Measurements from ENCODE around the gene FBP2. TPM values are rescaled to one million over a fixed set of nuclear protein-coding genes. Genes with fewer than 3 reads are reported as not detected.

Gene FBP2
- total and polyA plus RNA-seq, 4 experiments from 2014 or later = not detected

DNA sequence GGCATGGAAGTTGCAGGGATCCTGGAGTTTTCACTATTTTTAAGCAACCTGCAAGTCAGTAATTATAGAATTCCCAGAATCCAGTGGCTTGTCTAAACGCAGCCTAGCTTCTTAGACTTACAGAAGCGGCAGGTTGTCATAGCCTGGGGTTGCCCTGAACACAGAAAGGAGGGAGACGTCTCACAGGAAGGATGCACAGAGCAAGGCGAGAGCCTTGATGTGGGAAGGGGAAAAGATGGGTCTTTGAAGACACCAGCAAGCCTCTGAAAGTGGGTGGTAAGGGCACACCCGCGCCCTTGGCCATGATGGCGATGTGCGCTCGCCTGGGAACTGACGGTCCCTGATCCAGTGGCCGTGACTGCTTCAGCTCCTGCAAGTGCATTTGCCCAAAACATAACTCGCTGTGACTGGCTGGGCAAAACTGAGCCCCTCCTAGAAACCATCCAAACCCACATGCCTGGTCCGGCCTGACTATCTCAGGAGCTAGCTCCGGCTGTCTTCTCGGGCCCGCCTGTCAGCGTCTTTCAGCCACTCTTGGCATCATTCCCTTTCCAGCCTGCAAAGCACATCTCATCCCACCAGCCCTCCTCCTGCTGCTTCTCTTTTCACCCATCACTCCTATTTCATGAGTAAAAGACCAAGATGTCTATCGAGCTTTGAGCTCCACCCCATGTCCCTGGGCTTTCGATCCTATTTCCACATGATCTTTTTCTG is 28.6 kb upstream of the FBP2 start:
- ChIA-PET CTCF (ENCODE audit: partially characterized antibody) (no interaction called here), POLR2A (ENCODE audit: partially characterized antibody) (no interaction called here)
- peak overlapping the region in 1 of 7 donors; percentile 53 for H3K27ac Mint-ChIP-seq
- no peaks in the 10 kb centered on the region for H3K27me3 ChIP-seq (ENCODE audit: insufficient read depth, low read length)
- no peaks in the 10 kb centered on the region for H3K36me3 Mint-ChIP-seq
- peaks cover 4 to 5% of the 10 kb centered on the region in 2 donors for H3K27me3 Mint-ChIP-seq
- H3K4me3 Mint-ChIP-seq = peak overlapping the region in 1 of 8 donors; percentile 26
- DNase-seq = no peak
- peaks cover 0 to 1% (median 0%) of the 10 kb centered on the region in 8 donors for H3K9me3 Mint-ChIP-seq
- H3K9me3 ChIP-seq (ENCODE audit: control insufficient read depth in 1 of 2, low read length in 2 of 2) = no peaks in the 10 kb centered on the region
- H3K4me1 ChIP-seq (ENCODE audit: insufficient read depth, low read length) = peaks cover 4% of the 10 kb centered on the region
- intact Hi-C loops (cut with micrococcal nuclease) = no loop called here
- H3K4me3 ChIP-seq (ENCODE audit: low read length in 2 of 2) = no peak overlapping the region
- peaks cover 0 to 8% (median 3%) of the 10 kb centered on the region in 4 donors for H3K4me1 Mint-ChIP-seq
- H3K27ac ChIP-seq (ENCODE audit: low read depth, low read length) = no peak overlapping the region
- no peaks in the 10 kb centered on the region for H3K36me3 ChIP-seq (ENCODE audit: insufficient read depth, low read length)

DNA sequence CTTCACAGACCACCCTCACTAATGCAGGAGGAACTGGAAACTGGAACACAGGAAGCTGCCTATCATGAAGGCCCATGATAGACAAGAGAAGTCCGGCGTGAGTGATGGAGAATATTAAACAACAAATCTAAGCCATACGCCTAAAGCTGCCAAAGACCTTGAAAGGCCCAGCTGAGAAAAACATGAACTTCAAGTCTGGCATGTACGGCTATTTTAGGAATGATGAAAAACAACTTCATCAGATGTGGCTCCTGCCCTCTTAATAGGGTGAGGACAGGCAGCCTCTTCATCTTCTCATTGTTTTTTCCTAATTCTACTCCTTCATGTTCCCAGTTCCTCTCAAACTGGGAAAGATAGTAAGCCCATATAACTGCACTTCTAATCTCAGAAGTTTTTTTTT is 25.4 kb upstream of the FBP2 start:
- ChIA-PET POLR2A (ENCODE audit: partially characterized antibody) (no interaction called here), CTCF (ENCODE audit: partially characterized antibody) (no interaction called here)
- Histone ChIP-seq H3K9me3 (ENCODE audit: control insufficient read depth in 1 of 2, low read length in 2 of 2) (no peaks in the 10 kb centered on the region), H3K4me3 (ENCODE audit: low read length in 2 of 2) (no peak overlapping the region), H3K36me3 (ENCODE audit: insufficient read depth, low read length) (no peaks in the 10 kb centered on the region), H3K27me3 (ENCODE audit: insufficient read depth, low read length) (no peaks in the 10 kb centered on the region), H3K27ac (ENCODE audit: low read depth, low read length) (no peak overlapping the region), H3K4me1 (ENCODE audit: insufficient read depth, low read length) (peaks cover 4% of the 10 kb centered on the region)
- Mint-ChIP-seq H3K4me1 (peaks cover 0 to 8% (median 3%) of the 10 kb centered on the region in 4 donors), H3K9me3 (peaks cover 0 to 1% (median 0%) of the 10 kb centered on the region in 8 donors), H3K27ac (no peak overlapping the region), H3K27me3 (peaks cover 4 to 5% of the 10 kb centered on the region in 2 donors), H3K36me3 (no peaks in the 10 kb centered on the region), H3K4me3 (no peak overlapping the region)
- intact Hi-C loops (cut with micrococcal nuclease) = no loop called here
- DNase-seq = no peak

DNA sequence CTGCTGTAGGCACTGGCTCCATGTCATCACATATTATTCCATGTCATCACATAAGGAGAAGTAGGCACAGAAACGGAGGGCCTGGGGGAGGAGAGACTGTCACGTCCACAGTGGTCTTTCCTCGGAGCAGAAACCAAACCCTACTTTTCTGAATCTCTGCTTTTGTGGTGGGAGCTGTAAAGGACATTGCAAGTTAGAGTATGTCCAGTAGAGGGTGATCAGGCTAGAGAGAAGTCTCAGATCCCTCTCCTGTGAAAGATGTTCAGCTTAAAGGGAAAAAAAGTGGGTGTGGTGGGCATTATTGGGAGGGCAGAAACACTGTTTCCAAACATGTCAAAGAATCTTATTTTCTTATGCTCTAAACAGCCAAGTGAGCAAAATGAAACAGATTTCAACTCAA is 19.4 kb upstream of the FBP2 start:
- H3K4me3 Mint-ChIP-seq = no peak overlapping the region
- CTCF ChIA-PET (ENCODE audit: partially characterized antibody) = no interaction called here
- Histone ChIP-seq H3K27ac (ENCODE audit: low read depth, low read length) (no peak overlapping the region), H3K36me3 (ENCODE audit: insufficient read depth, low read length) (no peaks in the 10 kb centered on the region), H3K4me1 (ENCODE audit: insufficient read depth, low read length) (peaks cover 7% of the 10 kb centered on the region), H3K4me3 (ENCODE audit: low read length in 2 of 2) (no peak overlapping the region), H3K9me3 (ENCODE audit: control insufficient read depth in 1 of 2, low read length in 2 of 2) (no peaks in the 10 kb centered on the region), H3K27me3 (ENCODE audit: insufficient read depth, low read length) (no peaks in the 10 kb centered on the region)
- H3K27me3 Mint-ChIP-seq = peaks cover 0 to 4% of the 10 kb centered on the region in 2 donors
- H3K4me1 Mint-ChIP-seq = peaks cover 6 to 9% (median 7%) of the 10 kb centered on the region in 4 donors
- no peaks in the 10 kb centered on the region for H3K36me3 Mint-ChIP-seq
- no peaks in the 10 kb centered on the region for H3K9me3 Mint-ChIP-seq
- no peak overlapping the region for H3K27ac Mint-ChIP-seq
- intact Hi-C loops (cut with micrococcal nuclease) = no loop called here
- POLR2A ChIA-PET (ENCODE audit: partially characterized antibody) = no interaction called here
- DNase-seq = no peak

DNA sequence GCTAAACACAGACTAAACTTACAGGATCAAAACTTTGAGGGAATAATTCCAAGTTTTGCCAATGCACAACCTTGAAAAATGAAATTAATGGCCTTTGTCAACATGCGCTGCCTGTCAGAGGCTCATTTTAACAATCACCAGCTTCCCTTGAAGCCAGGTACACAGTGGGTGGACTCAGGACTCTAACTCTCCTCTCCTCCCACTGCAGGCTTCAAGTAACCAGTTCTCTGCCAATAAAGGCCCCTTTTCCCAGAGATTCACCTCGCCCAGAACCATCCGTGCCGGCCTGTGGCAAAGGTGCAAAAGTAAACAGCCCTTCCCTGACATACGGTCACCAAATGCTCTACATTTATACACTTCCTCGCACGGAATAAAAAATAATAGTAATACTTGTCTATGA is 18.4 kb upstream of the FBP2 start:
- H3K4me3 Mint-ChIP-seq = no peak overlapping the region
- Histone ChIP-seq H3K36me3 (ENCODE audit: insufficient read depth, low read length) (no peaks in the 10 kb centered on the region), H3K4me3 (ENCODE audit: low read length in 2 of 2) (no peak overlapping the region), H3K27ac (ENCODE audit: low read depth, low read length) (no peak overlapping the region), H3K4me1 (ENCODE audit: insufficient read depth, low read length) (peaks cover 7% of the 10 kb centered on the region), H3K9me3 (ENCODE audit: control insufficient read depth in 1 of 2, low read length in 2 of 2) (no peaks in the 10 kb centered on the region), H3K27me3 (ENCODE audit: insufficient read depth, low read length) (no peaks in the 10 kb centered on the region)
- no peaks in the 10 kb centered on the region for H3K9me3 Mint-ChIP-seq
- H3K36me3 Mint-ChIP-seq = no peaks in the 10 kb centered on the region
- peaks cover 6 to 9% (median 7%) of the 10 kb centered on the region in 4 donors for H3K4me1 Mint-ChIP-seq
- no peak for DNase-seq
- intact Hi-C loops (cut with micrococcal nuclease) = no loop called here
- ChIA-PET CTCF (ENCODE audit: partially characterized antibody) (no interaction called here), POLR2A (ENCODE audit: partially characterized antibody) (no interaction called here)
- no peak overlapping the region for H3K27ac Mint-ChIP-seq
- H3K27me3 Mint-ChIP-seq = peaks cover 0 to 4% of the 10 kb centered on the region in 2 donors

DNA sequence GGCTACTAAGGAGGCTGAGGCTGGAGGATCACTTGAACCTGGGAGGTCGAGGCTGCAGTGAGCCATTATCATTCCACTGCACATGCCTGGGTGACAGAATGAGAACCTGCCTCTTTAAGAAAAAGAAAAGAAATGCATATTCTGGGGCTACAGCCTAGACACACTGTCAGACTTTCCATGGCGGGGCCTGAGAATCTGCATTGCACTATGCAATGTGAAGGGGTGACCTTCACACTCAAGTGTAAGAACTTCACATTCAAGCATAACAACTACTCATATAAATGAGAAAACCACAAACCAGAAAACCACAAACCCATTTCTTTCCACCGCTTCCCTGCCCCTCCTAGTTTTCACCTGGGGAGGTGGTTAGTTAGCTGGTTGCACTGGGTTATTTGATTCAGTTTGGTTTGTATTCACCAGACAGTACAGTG is 18.0 kb upstream of the FBP2 start:
- no peaks in the 10 kb centered on the region for H3K27me3 ChIP-seq (ENCODE audit: insufficient read depth, low read length)
- H3K4me3 Mint-ChIP-seq = peak overlapping the region in 1 of 8 donors; percentile 33
- H3K9me3 ChIP-seq (ENCODE audit: control insufficient read depth in 1 of 2, low read length in 2 of 2) = no peaks in the 10 kb centered on the region
- no peaks in the 10 kb centered on the region for H3K36me3 ChIP-seq (ENCODE audit: insufficient read depth, low read length)
- H3K27ac ChIP-seq (ENCODE audit: low read depth, low read length) = no peak overlapping the region
- intact Hi-C loops (cut with micrococcal nuclease) = no loop called here
- H3K36me3 Mint-ChIP-seq = peaks cover 0 to 2% of the 10 kb centered on the region in 2 donors
- H3K4me1 Mint-ChIP-seq = peaks cover 6 to 9% (median 7%) of the 10 kb centered on the region in 4 donors
- H3K27me3 Mint-ChIP-seq = peaks cover 0 to 4% of the 10 kb centered on the region in 2 donors
- ChIA-PET CTCF (ENCODE audit: partially characterized antibody) (no interaction called here), POLR2A (ENCODE audit: partially characterized antibody) (no interaction called here)
- no peak overlapping the region for H3K27ac Mint-ChIP-seq
- DNase-seq = peak in 2 of 5 donors; percentile 3 to 12
- H3K9me3 Mint-ChIP-seq = no peaks in the 10 kb centered on the region
- peaks cover 7% of the 10 kb centered on the region for H3K4me1 ChIP-seq (ENCODE audit: insufficient read depth, low read length)
- H3K4me3 ChIP-seq (ENCODE audit: low read length in 2 of 2) = no peak overlapping the region

DNA sequence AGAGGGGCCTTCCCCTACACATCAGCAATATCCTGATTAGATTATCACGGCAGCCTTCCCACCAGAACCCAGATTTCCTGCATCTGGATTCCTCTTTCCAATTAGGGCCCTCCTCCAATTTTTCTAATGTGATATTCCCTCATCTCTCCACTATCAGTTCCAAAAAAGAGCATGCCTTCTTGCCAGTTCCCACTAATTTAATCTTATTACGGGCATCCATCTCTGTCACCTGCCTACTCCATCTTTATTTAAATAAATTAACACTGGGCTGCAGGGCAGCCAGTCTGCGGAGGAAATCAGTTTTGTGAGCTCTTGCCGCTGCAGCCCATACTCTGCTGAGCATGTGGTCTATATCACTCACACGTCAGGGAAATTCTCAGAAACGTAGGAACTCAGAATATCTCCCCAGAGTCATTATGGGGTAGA is 16.6 kb upstream of the FBP2 start:
- Mint-ChIP-seq H3K27me3 (peaks cover 0 to 4% of the 10 kb centered on the region in 2 donors), H3K4me1 (peaks cover 6 to 9% (median 7%) of the 10 kb centered on the region in 4 donors), H3K4me3 (no peak overlapping the region), H3K27ac (no peak overlapping the region), H3K9me3 (no peaks in the 10 kb centered on the region), H3K36me3 (peaks cover 0 to 2% of the 10 kb centered on the region in 2 donors)
- no peaks in the 10 kb centered on the region for H3K27me3 ChIP-seq (ENCODE audit: insufficient read depth, low read length)
- no peak overlapping the region for H3K4me3 ChIP-seq (ENCODE audit: low read length in 2 of 2)
- CTCF ChIA-PET (ENCODE audit: partially characterized antibody) = no interaction called here
- no peaks in the 10 kb centered on the region for H3K9me3 ChIP-seq (ENCODE audit: control insufficient read depth in 1 of 2, low read length in 2 of 2)
- POLR2A ChIA-PET (ENCODE audit: partially characterized antibody) = no interaction called here
- no peak overlapping the region for H3K27ac ChIP-seq (ENCODE audit: low read depth, low read length)
- intact Hi-C loops (cut with micrococcal nuclease) = no loop called here
- peaks cover 7% of the 10 kb centered on the region for H3K4me1 ChIP-seq (ENCODE audit: insufficient read depth, low read length)
- H3K36me3 ChIP-seq (ENCODE audit: insufficient read depth, low read length) = no peaks in the 10 kb centered on the region
- DNase-seq = no peak

DNA sequence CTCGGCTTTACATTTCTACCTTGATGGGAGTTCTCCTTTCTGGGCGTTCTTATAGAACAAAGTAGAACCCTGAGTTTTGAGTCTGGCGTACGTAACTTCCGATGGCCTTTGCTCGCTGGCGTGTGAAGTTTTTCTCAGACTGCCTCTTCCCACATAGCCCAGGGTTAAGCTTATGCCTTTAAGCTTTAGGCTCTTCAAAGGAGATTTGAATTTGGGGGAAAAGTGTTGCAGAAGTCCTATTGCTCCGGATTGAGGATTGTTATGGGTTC is 13.7 kb upstream of the FBP2 start:
- ChIA-PET CTCF (ENCODE audit: partially characterized antibody) (no interaction called here), POLR2A (ENCODE audit: partially characterized antibody) (no interaction called here)
- Histone ChIP-seq H3K9me3 (ENCODE audit: control insufficient read depth in 1 of 2, low read length in 2 of 2) (no peaks in the 10 kb centered on the region), H3K4me1 (ENCODE audit: insufficient read depth, low read length) (peaks cover 7% of the 10 kb centered on the region), H3K27me3 (ENCODE audit: insufficient read depth, low read length) (no peaks in the 10 kb centered on the region), H3K36me3 (ENCODE audit: insufficient read depth, low read length) (no peaks in the 10 kb centered on the region), H3K27ac (ENCODE audit: low read depth, low read length) (no peak overlapping the region), H3K4me3 (ENCODE audit: low read length in 2 of 2) (no peak overlapping the region)
- DNase-seq = no peak
- no peak overlapping the region for H3K4me3 Mint-ChIP-seq
- H3K4me1 Mint-ChIP-seq = peaks cover 10 to 15% (median 13%) of the 10 kb centered on the region in 4 donors
- no peak overlapping the region for H3K27ac Mint-ChIP-seq
- H3K27me3 Mint-ChIP-seq = peaks cover 0 to 4% of the 10 kb centered on the region in 2 donors
- H3K36me3 Mint-ChIP-seq = peaks cover 0 to 2% of the 10 kb centered on the region in 2 donors
- H3K9me3 Mint-ChIP-seq = no peaks in the 10 kb centered on the region
- intact Hi-C loops (cut with micrococcal nuclease) = no loop called here

All from CD4-positive, alpha-beta memory T cell (primary cell).